ENCODE results near the gene TFB2M. TPM values are rescaled to one million over a fixed set of nuclear protein-coding genes. Genes with fewer than 3 reads are reported as not detected.

The TFB2M gene
- total RNA-seq, 1 experiment from 2014 or later, result 27.7 TPM

DNA sequence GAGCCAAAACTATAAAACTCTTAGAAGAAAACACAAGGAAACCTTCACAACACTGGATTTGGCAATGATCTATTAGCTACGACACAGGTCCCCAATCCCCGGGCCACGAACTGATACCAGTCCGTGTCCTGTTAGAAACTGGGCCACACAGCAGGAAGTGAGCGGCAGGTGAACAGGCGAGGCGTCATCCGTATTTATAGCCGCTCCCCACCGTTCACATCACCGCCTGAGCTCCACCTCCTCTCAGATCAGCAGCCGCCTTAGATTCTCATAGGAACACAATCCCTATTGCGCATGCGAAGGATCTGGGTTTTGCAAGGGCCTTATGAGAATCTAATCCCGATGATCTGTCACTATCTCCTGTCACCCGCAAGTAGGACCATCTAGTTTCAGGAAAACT is 11.9 kb downstream of the TFB2M start:
- Histone ChIP-seq H3K18ac (ENCODE audit: insufficient read length, low read depth, low read length) (no peak overlapping the region), H3K4ac (ENCODE audit: low read depth, low read length) (no peak overlapping the region), H3K23ac (ENCODE audit: insufficient read length, low read depth, low read length) (no peak overlapping the region), H2AFZ (ENCODE audit: low read length) (no peak overlapping the region), H3K4me1 (ENCODE audit: insufficient read depth, low read length) (no peaks in the 10 kb centered on the region), H4K5ac (ENCODE audit: insufficient read length, low read depth, low read length) (no peak overlapping the region), H2BK20ac (ENCODE audit: low read depth, low read length, poor library complexity, severe bottlenecking) (no peak overlapping the region), H3K4me2 (ENCODE audit: insufficient read depth, insufficient read length, low read length) (no peak overlapping the region), H3K79me2 (ENCODE audit: insufficient read depth, low read length) (no peaks in the 10 kb centered on the region), H3K79me1 (ENCODE audit: insufficient read depth, low read depth, low read length, poor library complexity, severe bottlenecking) (peaks cover 5% of the 10 kb centered on the region), H2BK120ac (ENCODE audit: low read depth, low read length, poor library complexity, severe bottlenecking) (no peak overlapping the region), H3K27me3 (ENCODE audit: insufficient read depth, low read length) (no peaks in the 10 kb centered on the region), H3K9me3 (ENCODE audit: control insufficient read depth, low read depth, low read length) (no peaks in the 10 kb centered on the region), H2BK12ac (ENCODE audit: insufficient read length, low read depth, low read length) (no peak overlapping the region), H3K23me2 (ENCODE audit: insufficient read length, low read depth, low read length, poor library complexity, severe bottlenecking) (no peaks in the 10 kb centered on the region), H4K91ac (ENCODE audit: insufficient read length, low read depth, low read length) (no peak overlapping the region), H3K9ac (ENCODE audit: extremely low read depth, insufficient read length, low read length) (no peak overlapping the region), H2BK5ac (ENCODE audit: insufficient read length, low read length) (no peak overlapping the region), H4K8ac (replicated peaks; ENCODE audit: insufficient read length, low read depth, low read length) (no peak overlapping the region), H4K20me1 (ENCODE audit: control insufficient read depth, insufficient read depth, insufficient read length) (no peaks in the 10 kb centered on the region), H2AK5ac (ENCODE audit: insufficient read length, low read length) (no peak overlapping the region), H3K56ac (ENCODE audit: insufficient read length, low read depth, low read length) (no peak overlapping the region), H2BK15ac (ENCODE audit: low read depth, low read length) (no peak overlapping the region), H3T11ph (ENCODE audit: low read length) (no peak overlapping the region), H3K27ac (ENCODE audit: insufficient read length, low read depth, low read length) (no peak overlapping the region), H3K14ac (ENCODE audit: insufficient read depth, low read length) (no peak overlapping the region)
- no peak for DNase-seq
- WGBS (ENCODE audit: extremely low coverage, insufficient read length, low lambda C conversion rate), result no CpG with 5 or more reads among the region's 16 CpGs
- Mint-ChIP-seq H3K9me3 (no peaks in the 10 kb centered on the region), H3K4me1 (no peaks in the 10 kb centered on the region), H3K36me3 (ENCODE audit: insufficient read depth in 1 of 3, low read depth in 3 of 3) (peaks cover 29 to 76% (median 51%) of the 10 kb centered on the region in 3 experiments), H3K27ac (no peak overlapping the region), H3K27me3 (ENCODE audit: low read depth) (no peaks in the 10 kb centered on the region), H3K4me3 (no peak overlapping the region)
- TF ChIP-seq, protein P1, sequence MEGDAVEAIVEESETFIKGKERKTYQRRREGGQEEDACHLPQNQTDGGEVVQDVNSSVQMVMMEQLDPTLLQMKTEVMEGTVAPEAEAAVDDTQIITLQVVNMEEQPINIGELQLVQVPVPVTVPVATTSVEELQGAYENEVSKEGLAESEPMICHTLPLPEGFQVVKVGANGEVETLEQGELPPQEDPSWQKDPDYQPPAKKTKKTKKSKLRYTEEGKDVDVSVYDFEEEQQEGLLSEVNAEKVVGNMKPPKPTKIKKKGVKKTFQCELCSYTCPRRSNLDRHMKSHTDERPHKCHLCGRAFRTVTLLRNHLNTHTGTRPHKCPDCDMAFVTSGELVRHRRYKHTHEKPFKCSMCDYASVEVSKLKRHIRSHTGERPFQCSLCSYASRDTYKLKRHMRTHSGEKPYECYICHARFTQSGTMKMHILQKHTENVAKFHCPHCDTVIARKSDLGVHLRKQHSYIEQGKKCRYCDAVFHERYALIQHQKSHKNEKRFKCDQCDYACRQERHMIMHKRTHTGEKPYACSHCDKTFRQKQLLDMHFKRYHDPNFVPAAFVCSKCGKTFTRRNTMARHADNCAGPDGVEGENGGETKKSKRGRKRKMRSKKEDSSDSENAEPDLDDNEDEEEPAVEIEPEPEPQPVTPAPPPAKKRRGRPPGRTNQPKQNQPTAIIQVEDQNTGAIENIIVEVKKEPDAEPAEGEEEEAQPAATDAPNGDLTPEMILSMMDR (conservative IDR thresholded peaks at IDR 0.05), result no peak

Measured in H9 (cell line).